Fibroblast of lung (primary cell): Measurements from ENCODE around the gene PIAS1. TPM values are rescaled to one million over a fixed set of nuclear protein-coding genes. Genes with fewer than 3 reads are reported as not detected.
"Not testable (repeated sequence)": the region's sequence is repeated elsewhere in the genome, so short reads cannot be mapped to it uniquely, and the experiment has no call there.

Experiments
- DNase-seq, 2 donors: peaks; one replicate each; pipeline versions ENCODE4 v3.0.0 to v3.0.0-alpha.2; 2010; ENCODE audit warnings: low read depth in 2 of 2
- H2AFZ ChIP-seq: 2 replicates; pipeline ENCODE4 v1.5.1; 2012; ENCODE audit warnings: low read length, control low read depth, inconsistent platforms
- H3K27ac ChIP-seq: 2 replicates; pipeline ENCODE4 v1.5.1; 2011; ENCODE audit warnings: low read length, control low read depth; ENCODE audit not compliant: insufficient read depth
- H3K27me3 ChIP-seq: 2 replicates; pipeline ENCODE4 v1.5.1; 2011; ENCODE audit warnings: mild to moderate bottlenecking, low read length; ENCODE audit not compliant: control insufficient read depth, insufficient read depth
- H3K36me3 ChIP-seq: 2 replicates; pipeline ENCODE4 v1.5.1; 2011; ENCODE audit warnings: low read length; ENCODE audit not compliant: control insufficient read depth, insufficient read depth
- H3K4me1 ChIP-seq: 2 replicates; pipeline ENCODE4 v1.5.1; 2011; ENCODE audit warnings: low read length; ENCODE audit not compliant: control insufficient read depth, insufficient read depth; ENCODE audit errors: extremely low read depth
- H3K4me2 ChIP-seq: 2 replicates; pipeline ENCODE4 v1.5.1; 2011; ENCODE audit warnings: low read length, control low read depth; ENCODE audit not compliant: insufficient read depth; ENCODE audit errors: extremely low read depth
- H3K4me3 ChIP-seq, 4 experiments: fragments of 200-600 bp in 1 of 4; sonication (generic) in 1 of 4; replicated peaks in 1 of 4; 2 replicates each; pipeline ENCODE4 v1.5.1; 2011 to 2016; ENCODE audit warnings: low read length in 4 of 4, low read depth in 3 of 4, mild to moderate bottlenecking in 3 of 4, control low read depth in 2 of 4, inconsistent platforms in 1 of 4, mixed read lengths in 1 of 4; ENCODE audit not compliant: insufficient read depth in 1 of 4; ENCODE audit errors: control extremely low read depth in 1 of 4
- H3K79me2 ChIP-seq: 2 replicates; pipeline ENCODE4 v1.5.1; 2012; ENCODE audit warnings: mild to moderate bottlenecking, low read length, inconsistent platforms; ENCODE audit not compliant: control insufficient read depth, insufficient read depth
- H3K9ac ChIP-seq: 2 replicates; pipeline ENCODE4 v1.5.1; 2011; ENCODE audit warnings: mild to moderate bottlenecking, low read length, control low read depth; ENCODE audit not compliant: insufficient read depth
- H3K9me3 ChIP-seq: 2 replicates; pipeline ENCODE4 v1.5.1; 2012; ENCODE audit warnings: low read depth, low read length; ENCODE audit not compliant: control insufficient read depth, insufficient read depth
- H4K20me1 ChIP-seq: 2 replicates; pipeline ENCODE4 v1.5.1; 2011; ENCODE audit warnings: low read length; ENCODE audit not compliant: control insufficient read depth, insufficient read depth; ENCODE audit errors: extremely low read depth
- EZH2 ChIP-seq: IDR thresholded peaks from 2 replicates; pipeline ENCODE4 v1.5.1; 2012; ENCODE audit warnings: low read length, control low read depth, mild to moderate bottlenecking; ENCODE audit errors: missing control alignments
- polyA plus RNA-seq, 2 donors: library from polyadenylated mRNA; depleted of rRNA in 1 of 2; stranded (reverse) in 1 of 2; unstranded in 1 of 2; fragments of >200 nt; gene quantifications; 2 replicates each; pipeline ENCODE4 v1.2.1, GENCODE V29; 2011 to 2012; ENCODE audit warnings: missing spikeins in 1 of 2
- total RNA-seq: library from RNA; depleted of rRNA; stranded (reverse); fragments of >200 nt; gene quantifications from 2 replicates; pipeline ENCODE4 v1.2.1, GENCODE V29; 2014
- TF ChIP-seq, protein P1 (sequence below), 2 donors: IDR thresholded peaks in 1 of 2; conservative IDR thresholded peaks in 1 of 2; 1 replicate in 1 of 2; 2 replicates in 1 of 2; pipeline ENCODE4 v1.5.1; 2011 to 2012; ENCODE audit warnings: low read length in 2 of 2, control low read depth in 1 of 2, inconsistent platforms in 1 of 2, low read depth in 1 of 2, mild to moderate bottlenecking in 1 of 2

PIAS1 gene
- total and polyA plus RNA-seq, 2 donors (not counting 1 experiment from before 2014, with no cell fraction given): 17.0 to 35.1 TPM

DNA sequence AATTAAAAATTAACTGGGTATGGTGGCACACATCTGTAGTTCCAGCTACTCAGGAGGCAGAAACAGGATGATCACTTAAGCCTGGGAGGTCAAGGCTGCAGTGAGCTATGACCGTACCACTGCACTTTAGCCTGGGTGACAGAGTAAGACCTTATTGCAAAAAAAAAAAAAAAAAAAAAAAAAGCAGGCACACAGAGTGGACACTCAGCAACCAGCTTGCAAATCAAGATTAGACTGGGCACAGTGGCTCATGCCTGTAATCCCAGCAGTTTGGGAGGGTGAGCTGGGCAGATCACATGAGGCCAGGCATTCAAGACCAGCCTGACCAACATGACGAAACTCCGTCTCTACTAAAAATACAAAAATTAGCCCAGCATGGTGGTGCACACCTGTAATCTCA lies 170.0 kb downstream of the PIAS1 start:
- Histone ChIP-seq H3K4me1 (no peaks in the 10 kb centered on the region), H4K20me1 (peaks cover 1% of the 10 kb centered on the region), H3K27me3 (no peaks in the 10 kb centered on the region), H3K4me2 (no peak overlapping the region), H3K9me3 (no peaks in the 10 kb centered on the region), H2AFZ (no peak overlapping the region), H3K9ac (no peak overlapping the region), H3K36me3 (no peaks in the 10 kb centered on the region), H3K4me3 (no peak overlapping the region), H3K79me2 (peaks cover 38% of the 10 kb centered on the region), H3K27ac (no peak overlapping the region)
- DNase-seq: no peak
- TF ChIP-seq, protein P1, sequence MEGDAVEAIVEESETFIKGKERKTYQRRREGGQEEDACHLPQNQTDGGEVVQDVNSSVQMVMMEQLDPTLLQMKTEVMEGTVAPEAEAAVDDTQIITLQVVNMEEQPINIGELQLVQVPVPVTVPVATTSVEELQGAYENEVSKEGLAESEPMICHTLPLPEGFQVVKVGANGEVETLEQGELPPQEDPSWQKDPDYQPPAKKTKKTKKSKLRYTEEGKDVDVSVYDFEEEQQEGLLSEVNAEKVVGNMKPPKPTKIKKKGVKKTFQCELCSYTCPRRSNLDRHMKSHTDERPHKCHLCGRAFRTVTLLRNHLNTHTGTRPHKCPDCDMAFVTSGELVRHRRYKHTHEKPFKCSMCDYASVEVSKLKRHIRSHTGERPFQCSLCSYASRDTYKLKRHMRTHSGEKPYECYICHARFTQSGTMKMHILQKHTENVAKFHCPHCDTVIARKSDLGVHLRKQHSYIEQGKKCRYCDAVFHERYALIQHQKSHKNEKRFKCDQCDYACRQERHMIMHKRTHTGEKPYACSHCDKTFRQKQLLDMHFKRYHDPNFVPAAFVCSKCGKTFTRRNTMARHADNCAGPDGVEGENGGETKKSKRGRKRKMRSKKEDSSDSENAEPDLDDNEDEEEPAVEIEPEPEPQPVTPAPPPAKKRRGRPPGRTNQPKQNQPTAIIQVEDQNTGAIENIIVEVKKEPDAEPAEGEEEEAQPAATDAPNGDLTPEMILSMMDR (conservative IDR thresholded peaks at IDR 0.05 in 1 of 2, IDR thresholded peaks at IDR 0.05 in 1 of 2; ENCODE audit: low read depth in 1 of 2, low read length in 2 of 2): no peak
- no peak for TF ChIP-seq EZH2

DNA sequence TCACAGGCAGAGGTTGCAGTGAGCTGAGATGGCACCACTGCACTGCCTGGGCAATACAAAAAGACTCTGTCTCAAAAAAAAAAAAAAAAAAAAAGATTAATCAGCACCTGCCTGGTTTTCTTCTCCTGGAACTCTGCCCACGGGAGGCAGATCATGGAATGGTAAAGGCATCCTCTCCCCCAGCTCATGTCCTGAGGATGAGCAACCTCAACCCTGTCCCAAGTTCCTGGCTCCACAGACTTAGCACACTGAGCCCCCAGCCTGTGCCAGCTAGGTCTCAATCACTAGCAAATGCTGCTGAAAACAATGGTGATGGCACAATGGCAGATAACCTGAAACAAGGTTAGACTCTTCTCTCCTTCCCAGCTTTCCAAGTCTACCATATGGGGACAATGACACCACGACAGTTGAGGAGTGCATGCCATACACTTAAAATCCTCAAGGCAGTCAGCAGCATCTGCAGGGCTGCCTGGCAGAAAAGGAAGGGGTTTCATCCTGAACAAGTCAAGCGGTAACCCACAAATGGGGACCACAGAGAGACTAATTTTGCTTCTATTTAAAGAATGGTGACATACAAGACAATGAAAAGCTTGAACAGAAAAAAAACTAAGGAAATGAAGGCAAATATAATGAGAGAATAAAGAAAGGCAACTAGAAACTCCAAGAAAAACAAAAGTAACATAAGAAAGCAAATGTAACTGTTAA lies 170.6 kb downstream of the PIAS1 start:
- H2AFZ ChIP-seq: no peak overlapping the region
- TF ChIP-seq, protein P1 (conservative IDR thresholded peaks at IDR 0.05 in 1 of 2, IDR thresholded peaks at IDR 0.05 in 1 of 2; ENCODE audit: low read depth in 1 of 2, low read length in 2 of 2): no peak
- H4K20me1 ChIP-seq: peaks cover 1% of the 10 kb centered on the region
- H3K9me3 ChIP-seq: no peaks in the 10 kb centered on the region
- H3K27me3 ChIP-seq: no peaks in the 10 kb centered on the region
- no peak overlapping the region for H3K4me2 ChIP-seq
- H3K79me2 ChIP-seq: peaks cover 39% of the 10 kb centered on the region
- H3K9ac ChIP-seq: no peak overlapping the region
- H3K36me3 ChIP-seq: no peaks in the 10 kb centered on the region
- no peak overlapping the region for H3K27ac ChIP-seq
- no peak overlapping the region for H3K4me3 ChIP-seq
- H3K4me1 ChIP-seq: no peaks in the 10 kb centered on the region
- DNase-seq: no peak

DNA sequence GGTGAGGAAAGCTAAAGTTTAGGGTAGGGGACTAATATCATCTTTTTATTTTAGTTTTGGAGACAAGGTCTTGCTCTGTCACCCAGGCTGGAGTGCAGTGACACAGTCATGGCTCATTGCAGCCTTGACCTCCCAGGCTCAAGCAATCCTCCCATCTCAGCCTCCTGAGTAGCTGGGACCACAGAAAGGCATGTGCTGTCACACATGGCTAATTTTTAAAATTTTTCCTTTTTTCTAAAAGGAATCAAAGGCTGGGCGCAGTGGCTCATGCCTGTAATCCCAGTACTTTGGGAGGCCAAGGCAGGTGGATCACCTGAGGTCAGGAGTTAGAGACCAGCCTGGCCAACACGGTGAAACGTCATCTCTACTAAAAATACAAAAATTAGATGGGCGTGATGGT lies 171.3 kb downstream of the PIAS1 start:
- H3K79me2 ChIP-seq: peaks cover 38% of the 10 kb centered on the region
- not testable (repeated sequence) for H2AFZ ChIP-seq, DNase-seq, H3K9ac ChIP-seq, H3K36me3 ChIP-seq, H3K27ac ChIP-seq, H3K4me2 ChIP-seq, H3K4me1 ChIP-seq, H4K20me1 ChIP-seq, H3K4me3 ChIP-seq, H3K9me3 ChIP-seq, H3K27me3 ChIP-seq
